ENCODE measurements around the gene LTBP1. TPM values are rescaled to one million over a fixed set of nuclear protein-coding genes. Genes with fewer than 3 reads are reported as not detected.
"Not testable (repeated sequence)": the region's sequence is repeated elsewhere in the genome, so short reads cannot be mapped to it uniquely, and the experiment has no call there.

The LTBP1 gene
- total RNA-seq, 4 donors from 2014 or later, result 15.8 to 56.7 (median 28.3) TPM

DNA sequence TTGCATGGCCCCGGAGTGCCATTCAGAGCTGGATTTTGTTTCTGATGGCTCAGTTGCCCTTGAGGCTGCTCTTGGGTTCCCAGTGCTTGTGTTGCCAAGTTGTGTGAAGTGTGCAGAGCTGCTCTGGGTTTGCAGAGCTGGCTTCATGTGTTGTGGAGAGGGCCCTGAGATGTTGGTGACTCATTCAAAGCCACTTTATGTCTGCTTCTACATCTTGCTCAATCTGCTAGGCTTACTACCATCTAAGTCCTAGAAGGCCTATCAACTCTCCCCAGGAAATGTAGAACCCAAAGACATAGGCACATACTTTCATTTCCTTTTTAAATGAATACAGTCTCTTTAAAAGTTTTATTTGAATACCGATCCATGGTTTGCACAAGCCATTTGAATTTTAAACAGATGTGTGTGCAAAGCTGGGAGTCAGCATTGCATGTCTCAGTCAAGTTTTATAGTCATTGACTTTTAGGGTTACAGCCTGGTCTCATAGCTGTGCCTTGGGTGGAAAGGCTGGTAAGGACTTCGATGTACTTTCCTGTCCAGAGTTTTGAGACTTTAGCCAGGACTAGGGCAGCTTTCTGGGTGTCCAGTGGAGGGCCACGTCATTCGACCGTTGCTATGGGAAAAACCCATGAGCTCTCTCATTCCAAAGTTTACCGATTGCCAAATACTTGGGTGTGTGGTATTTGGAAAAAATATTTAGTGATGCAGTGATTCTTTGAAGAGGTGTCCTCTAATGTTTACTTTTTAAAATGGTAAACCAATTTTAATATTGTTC is 105.0 kb downstream of the LTBP1 start:
- in situ Hi-C loops (cut with MboI; ENCODE audit: low pct_ligation_motif_present in 1 of 4, low pct_unique_long_range_greater_than_20kb in 1 of 4, low sequenced_read_pairs in 3 of 4), result no loop called here
- intact Hi-C loops (cut with DNase I; ENCODE audit: low total_unique reads), result no loop called here
- H3K27ac ChIP-seq, result no peak overlapping the region
- H3K9me3 ChIP-seq, result no peaks in the 10 kb centered on the region
- H3K4me1 ChIP-seq, result peaks cover 0 to 6% (median 0%) of the 10 kb centered on the region in 4 donors
- H3K4me3 ChIP-seq, result no peak overlapping the region
- no peaks in the 10 kb centered on the region for H3K27me3 ChIP-seq
- 84 to 86% methylated on average over 6 to 7 of the region's 7 CpGs for WGBS, 2 donors (ENCODE audit: low coverage in 1 of 2)
- no peak for DNase-seq
- TF ChIP-seq POLR2A (IDR thresholded peaks at IDR 0.05) (no peak), CTCF (IDR thresholded peaks at IDR 0.05) (no peak), POLR2AphosphoS5 (IDR thresholded peaks at IDR 0.05) (no peak), EP300 (IDR thresholded peaks at IDR 0.05; ENCODE audit: low read depth) (no peak)
- no peaks in the 10 kb centered on the region for H3K36me3 ChIP-seq

DNA sequence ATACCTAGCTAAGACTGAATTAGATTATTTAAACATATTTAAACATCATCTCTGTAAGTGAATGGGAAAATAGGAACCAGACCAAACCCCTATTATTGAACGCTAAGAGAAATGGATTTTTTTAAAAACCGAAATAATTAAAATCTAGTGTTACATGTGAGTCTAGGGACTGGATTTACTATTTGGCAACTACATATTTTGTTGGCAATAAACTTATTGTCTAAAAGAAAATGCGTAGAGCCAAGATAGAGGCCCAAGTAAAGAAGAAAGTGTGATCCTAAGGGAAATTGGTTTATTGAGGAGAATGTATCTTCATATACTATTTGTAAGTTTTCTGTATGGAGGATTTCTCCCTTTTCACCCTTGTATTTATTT is 105.6 kb downstream of the LTBP1 start:
- no peak for TF ChIP-seq EP300 (IDR thresholded peaks at IDR 0.05; ENCODE audit: low read depth)
- TF ChIP-seq POLR2AphosphoS5 (IDR thresholded peaks at IDR 0.05), result no peak
- no peak for TF ChIP-seq CTCF (IDR thresholded peaks at IDR 0.05)
- H3K27ac ChIP-seq, result no peak overlapping the region
- in situ Hi-C loops (cut with MboI; ENCODE audit: low pct_ligation_motif_present in 1 of 4, low pct_unique_long_range_greater_than_20kb in 1 of 4, low sequenced_read_pairs in 3 of 4) (no loop called here), intact Hi-C loops (cut with DNase I; ENCODE audit: low total_unique reads) (no loop called here)
- peaks cover 0 to 6% (median 0%) of the 10 kb centered on the region in 4 donors for H3K4me1 ChIP-seq
- no peaks in the 10 kb centered on the region for H3K9me3 ChIP-seq
- no peaks in the 10 kb centered on the region for H3K27me3 ChIP-seq
- DNase-seq, result no peak
- no peaks in the 10 kb centered on the region for H3K36me3 ChIP-seq
- 96 to 100% methylated on average over 3 of the region's 3 CpGs for WGBS, 2 donors (ENCODE audit: low coverage in 1 of 2)
- H3K4me3 ChIP-seq, result no peak overlapping the region

DNA sequence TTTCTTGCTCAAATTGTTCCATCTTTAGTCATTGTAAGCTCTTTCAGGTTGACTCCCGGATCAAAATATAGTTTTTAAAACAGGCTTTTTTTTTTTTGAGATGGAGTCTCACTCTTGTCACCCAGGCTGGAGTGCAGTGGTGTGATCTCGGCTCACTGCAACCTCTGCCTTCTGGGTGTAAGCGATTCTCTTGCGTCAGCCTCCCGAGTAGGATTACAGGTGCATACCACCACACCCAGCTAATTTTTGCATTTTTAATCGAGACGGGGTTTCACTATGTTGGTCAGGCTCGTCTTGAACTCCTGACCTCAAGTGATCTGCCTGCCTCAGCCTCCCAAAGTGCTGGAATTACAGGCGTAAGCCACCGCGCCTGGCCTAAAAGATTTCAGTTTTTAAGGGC is 106.0 kb downstream of the LTBP1 start:
- H3K36me3 ChIP-seq; H3K27me3 ChIP-seq; H3K4me3 ChIP-seq; DNase-seq; intact Hi-C loops (cut with DNase I; ENCODE audit: low total_unique reads); in situ Hi-C loops (cut with MboI; ENCODE audit: low pct_ligation_motif_present in 1 of 4, low pct_unique_long_range_greater_than_20kb in 1 of 4, low sequenced_read_pairs in 3 of 4); H3K9me3 ChIP-seq; H3K27ac ChIP-seq; H3K4me1 ChIP-seq: not testable (repeated sequence)
- WGBS, 2 donors (ENCODE audit: low coverage in 1 of 2), result 93 to 100% methylated on average over 9 to 11 of the region's 11 CpGs

DNA sequence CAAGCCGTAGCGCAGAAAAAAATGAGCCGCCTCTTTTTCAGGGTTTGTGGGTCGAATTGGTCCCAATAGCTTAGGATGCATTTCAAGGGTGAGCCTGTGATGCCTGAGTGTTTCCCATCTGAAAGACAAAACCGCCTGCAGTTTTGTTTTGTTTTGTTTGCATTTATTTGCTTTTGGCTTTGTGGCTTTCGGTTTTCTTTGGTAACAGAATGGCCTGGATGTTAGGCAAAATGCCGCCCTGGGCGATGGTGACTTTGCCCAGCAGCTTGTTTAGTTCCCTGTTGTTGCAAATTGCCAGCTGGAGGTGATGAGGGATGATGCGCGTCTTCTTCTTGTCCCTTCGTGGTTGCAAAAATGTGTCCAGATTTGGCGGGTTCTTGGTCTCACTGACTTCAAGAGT is 109.4 kb downstream of the LTBP1 start:
- in situ Hi-C loops (cut with MboI; ENCODE audit: low pct_ligation_motif_present in 1 of 4, low pct_unique_long_range_greater_than_20kb in 1 of 4, low sequenced_read_pairs in 3 of 4), result no loop called here
- H3K27me3 ChIP-seq, result no peaks in the 10 kb centered on the region
- H3K4me1 ChIP-seq, result peaks cover 0 to 6% (median 2%) of the 10 kb centered on the region in 4 donors
- H3K27ac ChIP-seq, result no peak overlapping the region
- H3K9me3 ChIP-seq, result no peaks in the 10 kb centered on the region
- no peak for DNase-seq
- H3K36me3 ChIP-seq, result no peaks in the 10 kb centered on the region
- intact Hi-C loops (cut with DNase I; ENCODE audit: low total_unique reads), result no loop called here
- no peak for TF ChIP-seq POLR2AphosphoS5 (IDR thresholded peaks at IDR 0.05)
- no peak for TF ChIP-seq EP300 (IDR thresholded peaks at IDR 0.05; ENCODE audit: low read depth)
- no peak for TF ChIP-seq CTCF (IDR thresholded peaks at IDR 0.05)
- TF ChIP-seq POLR2A (IDR thresholded peaks at IDR 0.05), result no peak
- H3K4me3 ChIP-seq, result no peak overlapping the region
- WGBS, 2 donors (ENCODE audit: low coverage in 1 of 2), result 96 to 100% methylated on average over 4 to 12 of the region's 12 CpGs

DNA sequence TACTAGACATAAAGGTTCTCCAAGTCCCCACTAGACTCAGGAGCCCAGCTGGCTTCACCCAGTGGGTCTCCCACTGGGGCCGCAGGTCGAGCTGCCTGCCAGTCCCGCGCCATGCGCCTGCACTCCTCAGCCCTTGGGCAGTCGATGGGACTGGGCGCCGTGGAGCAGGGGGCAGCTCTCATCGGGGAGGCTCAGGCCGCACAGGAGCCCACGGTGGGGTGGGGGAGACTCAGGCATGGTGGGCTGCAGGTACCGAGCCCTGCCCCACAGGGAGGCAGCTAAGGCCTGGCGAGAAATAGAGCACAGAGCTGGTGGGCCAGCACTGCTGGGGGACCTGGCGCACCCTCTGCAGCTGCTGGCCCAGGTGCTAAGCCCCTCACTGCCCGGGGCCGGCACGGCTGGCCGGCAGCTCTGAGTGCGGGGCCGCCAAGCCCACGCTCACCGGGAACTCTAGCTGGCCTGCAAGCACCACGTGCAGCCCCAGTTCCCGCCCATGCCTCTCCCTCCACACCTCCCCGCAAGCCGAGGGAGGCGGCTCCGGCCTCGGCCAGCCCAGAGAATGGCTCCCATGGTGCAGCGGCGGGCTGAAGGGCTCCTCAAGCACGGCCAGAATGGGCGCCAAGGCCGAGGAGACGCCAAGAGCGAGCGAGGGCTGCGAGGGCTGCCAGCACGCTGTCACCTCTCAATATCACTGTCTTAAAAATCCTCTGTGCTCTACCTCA is 110.7 kb downstream of the LTBP1 start:
- intact Hi-C loops (cut with DNase I; ENCODE audit: low total_unique reads); DNase-seq; H3K4me1 ChIP-seq; H3K27me3 ChIP-seq; H3K36me3 ChIP-seq; in situ Hi-C loops (cut with MboI; ENCODE audit: low pct_ligation_motif_present in 1 of 4, low pct_unique_long_range_greater_than_20kb in 1 of 4, low sequenced_read_pairs in 3 of 4); H3K4me3 ChIP-seq; H3K27ac ChIP-seq; H3K9me3 ChIP-seq: not testable (repeated sequence)
- WGBS, 2 donors (ENCODE audit: low coverage in 1 of 2), result 92% methylated on average over 37 of the region's 39 CpGs; no CpG with 5 or more reads in 1 of the 2 donors

All from transverse colon (tissue), 4 donors.